ENCODE data around the gene IER3.
"Not testable (repeated sequence)": the region's sequence is repeated elsewhere in the genome, so short reads cannot be mapped to it uniquely, and the experiment has no call there.

The IER3 gene

DNA sequence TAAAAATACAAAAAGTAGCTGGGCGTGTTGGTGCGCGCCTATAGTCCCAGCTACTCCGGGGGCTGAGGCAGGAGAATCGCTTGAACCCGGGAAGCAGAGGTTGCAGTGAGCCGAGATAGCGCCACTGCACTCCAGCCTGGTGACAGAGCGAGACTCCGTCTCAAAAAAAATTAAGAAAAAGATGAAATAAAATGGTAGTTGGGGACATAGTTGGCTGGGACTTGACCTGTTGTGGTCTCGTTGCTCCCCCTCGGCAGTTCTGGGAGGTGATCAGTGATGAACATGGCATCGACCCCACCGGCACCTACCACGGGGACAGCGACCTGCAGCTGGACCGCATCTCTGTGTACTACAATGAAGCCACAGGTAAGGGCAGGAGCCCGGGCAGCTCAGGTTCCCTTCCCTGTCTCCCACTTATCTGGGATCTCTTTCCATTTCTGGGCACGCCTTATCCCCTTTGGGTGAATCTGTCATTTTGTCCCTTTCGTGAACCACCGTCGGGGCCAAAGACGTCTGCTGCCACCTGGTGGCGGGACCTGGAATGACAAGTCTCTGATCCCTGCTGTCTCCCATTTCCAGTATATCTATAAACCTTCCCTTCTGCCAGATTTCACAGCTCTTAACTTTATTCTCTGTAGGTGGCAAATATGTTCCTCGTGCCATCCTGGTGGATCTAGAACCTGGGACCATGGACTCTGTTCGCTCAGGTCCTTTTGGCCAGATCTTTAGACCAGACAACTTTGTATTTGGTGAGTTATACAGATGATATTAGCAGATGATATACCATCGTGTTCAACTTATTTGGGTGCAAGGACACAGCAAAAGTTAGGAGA lies 21.9 kb downstream of the IER3 start:
- DNase-seq = peak; percentile 29

DNA sequence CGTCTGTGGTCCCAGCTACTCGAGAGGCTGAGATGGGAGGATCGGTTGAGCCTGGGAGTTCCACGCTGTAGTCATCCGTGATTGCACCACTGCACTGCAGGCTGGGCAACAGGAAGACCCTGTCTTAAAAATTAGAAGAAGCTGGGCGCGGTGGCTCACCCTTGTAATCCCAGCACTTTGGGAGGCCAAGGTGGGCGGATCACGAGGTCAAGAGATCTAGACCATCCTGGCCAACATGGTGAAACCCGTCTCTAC lies 22.4 kb downstream of the IER3 start:
- DNase-seq = not testable (repeated sequence)

DNA sequence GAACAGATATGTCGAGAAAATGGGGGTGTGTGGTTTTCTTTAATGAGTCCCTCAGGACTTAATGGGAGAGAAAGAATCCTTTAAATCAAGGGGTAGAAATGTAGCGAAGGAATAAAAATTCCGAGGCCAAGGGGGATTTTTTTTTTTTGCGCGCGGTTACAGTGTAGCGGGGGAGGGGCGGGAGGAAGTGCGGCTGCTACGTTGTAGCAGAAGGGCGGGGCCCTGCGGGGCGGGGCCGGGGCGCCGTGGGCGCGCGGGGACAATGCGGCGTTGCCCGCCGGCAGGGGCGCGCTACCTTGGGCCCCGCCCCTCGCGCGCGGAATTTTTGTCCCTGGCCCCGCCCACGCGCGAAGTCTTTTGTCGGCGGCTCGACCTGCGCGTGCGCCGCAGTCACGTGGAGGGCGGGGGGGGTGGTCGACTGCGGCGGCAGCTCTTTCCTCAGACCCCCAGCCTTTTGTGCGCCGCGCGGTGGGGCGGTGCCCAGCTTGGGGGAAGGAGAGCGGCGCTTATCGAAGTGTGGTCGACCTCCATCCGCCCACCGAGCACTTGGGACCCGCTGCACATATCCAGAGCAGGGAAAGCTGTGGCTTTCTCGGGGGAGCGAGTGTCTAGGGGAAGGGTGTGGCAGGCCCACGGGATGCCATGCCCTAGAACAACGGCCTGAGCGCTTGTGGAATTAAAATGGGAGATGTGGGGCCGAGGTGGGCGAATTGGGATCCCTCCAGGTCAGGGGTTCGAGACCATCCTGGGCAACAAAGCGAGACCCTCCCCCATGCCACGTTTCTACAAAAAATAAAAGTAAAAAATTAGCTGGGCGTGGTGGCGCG lies 22.9 kb downstream of the IER3 start:
- DNase-seq = peak; percentile 41

DNA sequence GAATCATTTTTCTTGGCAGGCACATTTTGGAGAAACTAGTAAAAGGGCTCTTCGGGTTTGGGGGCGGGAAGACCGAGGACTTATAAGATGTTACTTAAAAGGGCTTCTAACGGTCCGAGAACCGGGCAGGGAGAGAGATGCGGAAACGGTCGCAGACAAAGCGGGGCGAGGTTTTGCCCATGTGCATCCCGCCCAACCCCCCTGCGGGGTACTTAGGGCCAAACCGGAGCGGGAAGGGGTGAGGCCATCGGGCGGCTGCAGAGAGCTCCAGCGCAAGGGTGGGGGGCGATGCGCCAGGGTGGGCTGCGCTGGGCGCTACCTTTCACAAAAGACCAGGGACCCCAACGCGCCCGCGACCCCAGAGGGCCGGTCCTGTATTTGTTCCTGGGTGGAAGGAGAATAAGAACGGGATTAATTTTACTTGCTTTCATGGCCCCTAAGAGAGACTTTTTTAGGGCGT lies 23.6 kb downstream of the IER3 start:
- peak; percentile 21 for DNase-seq

DNA sequence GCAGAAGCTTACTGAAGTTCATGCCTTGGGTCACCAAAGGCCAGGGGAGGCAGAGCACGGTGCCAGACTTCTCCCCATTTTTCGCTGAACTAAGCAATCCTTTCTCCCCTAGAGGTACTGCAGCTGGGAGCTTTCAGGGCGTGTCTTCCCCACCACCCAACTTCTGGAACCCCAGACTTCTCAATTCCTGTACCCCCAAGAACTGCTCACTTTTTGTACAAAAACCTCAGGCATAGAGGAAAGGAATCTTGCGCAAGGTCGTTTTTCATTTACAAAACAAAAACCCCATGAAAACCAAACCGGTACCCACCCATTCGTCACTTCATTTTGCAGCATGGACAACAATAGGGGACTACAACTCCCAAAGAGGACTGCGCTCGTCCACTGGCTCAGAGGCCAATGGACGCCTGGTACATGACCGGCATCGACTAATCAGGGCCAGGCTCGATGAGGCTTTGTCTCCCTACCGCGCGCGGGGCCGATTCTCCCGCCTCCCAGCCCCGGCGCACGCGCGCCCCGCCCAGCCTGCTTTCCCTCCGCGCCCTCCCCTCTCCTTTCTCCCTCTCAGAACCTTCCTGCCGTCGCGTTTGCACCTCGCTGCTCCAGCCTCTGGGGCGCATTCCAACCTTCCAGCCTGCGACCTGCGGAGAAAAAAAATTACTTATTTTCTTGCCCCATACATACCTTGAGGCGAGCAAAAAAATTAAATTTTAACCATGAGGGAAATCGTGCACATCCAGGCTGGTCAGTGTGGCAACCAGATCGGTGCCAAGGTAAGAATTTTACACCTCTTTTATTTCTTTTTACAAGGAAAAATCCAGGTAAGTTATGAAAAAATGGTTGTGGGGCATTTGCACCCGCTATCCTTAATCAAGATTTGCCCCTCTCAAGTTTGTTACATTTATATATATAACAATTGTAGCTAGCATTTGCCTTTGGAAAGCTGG lies 24.3 kb downstream of the IER3 start, which contains the start of gene TUBB:
Gene TUBB (plus strand): TSS at position 562 of the 947 bp plus-strand sequence. CDS start 155 bp downstream, at position 717.
- peak; percentile 96 for DNase-seq

DNA sequence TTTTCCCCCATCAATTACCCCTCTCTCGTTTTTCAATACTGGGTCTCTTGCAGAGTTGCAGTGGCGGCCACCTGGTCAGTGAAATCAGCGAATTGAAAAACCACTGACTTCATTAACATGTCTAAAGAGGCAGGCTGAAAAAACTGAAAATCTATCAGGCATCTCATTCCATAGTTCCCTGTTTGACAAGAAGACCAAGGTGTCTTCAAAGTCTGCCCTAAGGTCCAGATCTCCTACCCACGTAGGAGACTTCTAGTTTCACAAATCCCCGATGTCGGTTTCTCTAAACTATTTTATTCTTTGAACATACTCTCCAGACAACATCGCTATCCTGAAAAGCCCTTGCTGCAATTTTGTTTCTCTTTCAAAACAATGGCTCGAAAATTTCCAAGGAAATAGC lies 25.0 kb downstream of the IER3 start:
- DNase-seq = no peak

DNA sequence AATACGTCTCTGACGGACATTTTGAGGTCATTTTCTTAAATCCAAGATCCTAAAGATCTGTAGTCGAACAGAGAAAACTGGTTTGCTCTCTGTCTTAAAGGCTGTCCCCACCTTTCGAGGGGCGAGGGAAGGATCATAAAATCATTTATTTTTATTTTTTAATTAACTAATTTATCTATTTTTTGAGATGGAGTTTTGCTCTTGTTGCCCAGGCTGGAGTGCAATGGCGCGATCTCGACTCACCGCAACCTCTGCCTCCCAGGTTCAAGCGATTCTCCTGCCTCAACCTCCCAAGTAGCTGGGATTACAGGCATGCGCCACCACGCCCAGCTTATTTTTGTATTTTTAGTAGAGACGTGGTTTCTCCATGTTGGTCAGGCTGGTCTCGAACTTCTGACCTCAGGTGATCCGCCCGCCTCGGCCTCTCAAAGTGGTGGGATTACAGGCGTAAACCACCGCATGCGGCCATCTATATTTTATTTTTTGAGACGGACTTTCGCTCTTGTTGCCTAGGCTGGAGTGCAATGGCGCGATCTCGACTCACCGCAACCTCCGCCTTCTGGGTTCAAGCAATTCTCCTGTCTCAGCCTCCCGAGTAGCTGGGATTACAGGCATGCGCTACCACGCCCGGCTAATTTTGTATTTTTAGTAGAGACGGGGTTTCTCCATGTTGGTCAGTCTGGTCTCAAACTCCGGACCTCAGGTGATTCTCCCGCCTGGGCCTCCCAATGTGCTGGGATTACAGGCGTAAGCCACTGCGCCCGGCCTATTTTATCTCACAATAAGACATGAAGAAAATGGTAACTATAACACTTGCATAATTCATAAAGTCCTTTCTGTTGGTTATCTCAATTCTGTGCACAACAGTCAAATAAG lies 26.3 kb downstream of the IER3 start:
- DNase-seq = not testable (repeated sequence)

DNA sequence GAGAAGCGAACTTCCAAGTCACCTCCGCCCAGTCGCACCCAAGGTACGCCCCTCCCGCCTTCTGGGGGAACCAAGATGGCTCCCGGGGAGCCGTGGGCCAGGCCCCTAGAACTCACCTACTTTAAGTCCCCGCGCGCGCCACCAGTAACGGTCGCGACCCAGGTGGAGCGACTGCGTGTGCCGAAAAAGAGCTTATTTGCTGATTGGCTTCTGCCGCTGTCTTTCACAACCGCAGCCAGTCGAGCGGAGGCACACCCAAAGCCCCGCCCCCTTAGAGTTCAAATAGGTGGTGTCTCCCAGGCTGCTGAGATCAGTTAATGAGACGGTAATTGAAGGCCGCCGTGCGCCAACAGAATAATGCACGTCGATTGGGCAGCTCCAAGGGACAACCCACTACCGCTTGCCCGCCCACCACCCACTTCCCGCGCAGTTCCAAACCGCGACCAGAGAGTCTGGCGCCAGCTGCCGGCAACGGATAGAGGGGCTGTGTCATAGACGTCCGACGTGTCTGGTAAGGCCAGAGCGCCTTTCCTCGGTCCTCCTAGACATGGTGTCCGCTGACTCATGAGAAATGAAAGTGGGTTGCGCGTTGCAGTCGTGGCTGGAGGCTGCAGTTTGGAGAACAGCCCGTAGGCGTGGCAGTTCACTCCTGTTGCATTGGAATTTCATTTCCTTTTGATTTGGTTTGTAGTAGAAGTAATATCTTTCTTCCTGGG lies 27.1 kb downstream of the IER3 start, which contains the start of gene MDC1:
Gene MDC1 (minus strand): TSS at position 153 of the 716 bp plus-strand sequence. CDS start 2,106 bp downstream, outside the sequence.
- peak; percentile 99 for DNase-seq

DNA sequence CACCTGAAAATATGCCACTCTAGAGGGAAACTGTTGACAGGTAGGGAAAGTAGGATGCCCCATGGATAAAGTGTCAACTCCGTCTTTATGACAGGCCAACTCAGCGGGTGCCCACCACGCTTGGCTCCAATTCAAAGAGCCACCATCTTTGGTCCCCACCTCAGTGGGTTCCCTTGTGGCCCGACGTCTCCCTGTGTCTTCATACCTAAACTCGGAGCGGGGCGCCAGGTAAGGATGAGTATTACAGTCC lies 27.5 kb downstream of the IER3 start:
- no peak for DNase-seq

DNA sequence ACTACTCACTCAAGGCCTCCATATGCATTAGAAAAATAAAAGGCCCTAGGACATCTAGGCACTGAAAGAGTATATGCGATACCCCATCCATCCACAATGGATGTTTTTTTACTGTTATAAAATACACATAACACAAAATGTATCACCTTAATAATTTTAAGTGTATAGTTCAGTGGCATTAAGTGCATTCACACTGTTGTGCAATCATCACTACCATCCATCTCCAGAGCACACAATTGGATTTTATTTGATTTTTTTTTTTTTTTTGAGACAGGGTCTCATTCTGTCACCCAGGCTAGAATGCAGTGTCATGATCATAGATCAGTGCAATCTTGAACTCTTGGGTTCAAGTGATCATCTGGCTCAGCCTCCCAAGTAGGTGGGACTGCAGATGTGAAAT lies 30.1 kb downstream of the IER3 start:
- DNase-seq = no peak

DNA sequence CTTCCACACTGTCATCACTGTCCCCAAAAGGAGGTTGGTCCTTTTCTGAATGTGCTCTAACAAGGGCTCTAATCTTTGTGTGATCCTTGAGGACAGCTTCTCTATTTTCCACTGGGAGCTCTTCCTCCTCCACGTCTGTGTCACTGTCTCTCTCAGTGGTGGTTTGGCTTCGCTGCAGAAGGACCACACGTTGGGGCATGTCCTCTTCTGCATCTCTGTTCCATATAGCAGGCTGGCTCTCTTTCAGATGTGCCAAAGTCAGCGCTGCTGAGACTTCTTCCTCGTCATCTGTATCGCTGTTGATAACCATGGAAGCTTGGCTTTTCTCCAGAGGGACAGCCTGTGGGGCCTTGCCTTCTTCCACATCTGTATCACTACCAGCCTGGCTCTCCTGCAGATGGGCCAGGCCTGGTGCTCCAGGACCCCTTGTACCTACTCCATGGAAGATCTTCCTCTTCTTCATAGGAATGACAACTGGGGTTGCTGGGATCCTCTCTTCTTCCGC lies 31.9 kb downstream of the IER3 start:
- DNase-seq = no peak

DNA sequence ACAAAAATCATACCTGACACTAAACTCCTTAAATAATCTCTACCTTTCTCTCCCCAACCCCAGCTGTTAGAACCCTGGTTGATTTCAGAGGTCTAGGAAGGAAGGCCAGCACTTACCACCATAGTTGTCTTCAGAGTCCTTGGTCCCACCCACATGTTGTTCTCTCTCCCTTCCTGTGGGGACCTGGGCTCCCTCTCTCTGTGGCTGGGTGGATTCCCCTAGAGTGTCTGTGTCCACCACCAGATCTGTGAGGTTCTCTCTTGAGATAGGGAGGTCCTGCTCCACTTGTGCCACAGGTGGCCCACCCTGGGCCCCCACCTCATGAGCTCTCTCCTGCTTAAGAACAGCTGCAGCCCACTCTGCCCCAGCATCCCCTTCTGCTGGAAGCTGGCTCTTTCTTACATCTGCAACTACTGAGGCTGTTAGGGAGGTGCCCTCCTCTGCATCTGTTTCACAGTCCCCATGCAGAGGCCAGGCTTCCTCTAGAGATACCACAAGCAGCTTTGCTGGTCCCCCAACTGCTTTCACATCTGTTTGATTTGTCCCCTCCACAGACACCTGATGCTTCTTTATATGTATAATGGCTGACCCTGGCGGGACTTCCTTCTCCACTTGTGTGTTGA lies 32.5 kb downstream of the IER3 start:
- DNase-seq = no peak

DNA sequence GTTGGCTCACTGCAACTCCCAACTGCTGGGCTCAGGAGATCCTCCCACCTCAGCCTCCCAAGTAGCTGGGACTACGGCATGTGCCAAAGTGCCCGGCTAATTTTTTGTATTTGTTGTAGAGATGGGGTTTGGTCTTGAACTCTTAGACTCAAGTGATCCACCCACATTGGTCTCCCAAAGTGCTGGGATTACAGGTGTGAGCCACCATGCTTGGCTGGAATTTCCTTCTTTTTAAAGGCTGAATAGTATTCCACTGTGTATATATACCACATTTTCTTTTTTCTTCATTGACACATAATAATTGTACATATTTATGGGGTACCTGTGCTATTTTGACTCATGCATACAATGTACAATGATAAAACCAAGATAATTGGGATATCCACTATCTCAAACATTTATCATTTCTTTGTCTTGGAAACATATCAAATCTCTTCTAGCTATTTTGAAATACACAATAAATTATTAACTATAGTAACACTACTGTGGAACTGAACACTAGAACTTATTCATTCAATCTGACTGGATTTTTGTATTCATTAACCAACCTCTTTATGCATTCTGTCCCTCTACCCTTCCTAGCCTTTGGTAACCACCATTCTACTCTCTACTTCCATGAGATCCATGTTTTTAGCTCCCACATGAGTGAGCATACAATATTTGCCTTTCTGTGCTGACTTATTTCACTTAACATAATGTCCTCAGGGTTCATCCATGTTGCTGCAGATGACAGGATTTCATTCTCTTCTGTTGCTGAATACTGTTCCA lies 35.1 kb downstream of the IER3 start:
- no peak for DNase-seq

DNA sequence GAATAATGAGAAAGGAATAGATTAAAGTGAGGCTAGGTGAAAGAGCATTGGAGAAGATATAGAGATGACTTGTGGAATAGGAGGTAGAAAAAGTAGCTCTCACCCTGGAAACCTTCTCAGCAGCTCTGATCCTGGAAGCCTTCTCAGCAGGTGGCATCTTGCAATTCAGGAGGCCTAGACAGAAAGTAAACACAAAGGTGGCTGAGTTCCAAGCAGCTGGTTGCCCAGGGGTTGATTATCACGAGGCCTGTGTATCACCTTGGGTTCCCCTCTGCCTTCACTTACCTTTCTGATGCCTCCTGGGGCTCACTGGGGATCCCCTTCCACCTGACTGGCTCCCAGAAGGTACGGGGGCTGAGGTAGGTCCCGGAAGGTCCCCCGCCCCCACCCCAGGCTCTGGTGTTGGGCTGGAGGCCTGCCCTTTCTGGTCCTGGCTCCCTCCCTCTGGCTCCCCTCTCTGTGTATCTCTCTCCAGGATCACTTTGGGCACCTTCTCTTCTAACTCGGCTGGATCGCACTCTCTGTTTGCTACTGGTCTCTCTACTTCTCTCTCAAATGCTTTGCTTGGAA lies 37.0 kb downstream of the IER3 start:
- DNase-seq = peak; percentile 69

DNA sequence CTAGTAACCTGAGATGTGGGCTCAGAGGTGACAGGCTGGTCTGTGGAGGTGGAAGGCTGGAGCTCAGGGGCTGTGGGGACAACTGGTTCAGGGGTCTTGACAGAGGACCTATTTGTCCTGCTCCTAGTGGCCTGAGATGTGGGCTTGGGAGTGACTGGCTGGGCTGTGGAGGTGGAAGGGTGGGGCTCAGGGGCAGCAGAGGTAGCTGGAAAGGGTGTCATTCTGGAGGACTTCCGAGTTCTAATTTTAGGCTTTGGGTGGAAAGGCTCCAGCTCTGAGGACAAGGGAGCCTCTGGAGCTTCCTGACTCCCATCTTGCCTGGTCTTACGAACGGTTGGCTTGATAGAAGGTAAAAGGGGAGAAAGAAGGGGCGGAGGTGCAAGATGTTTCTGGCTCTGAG lies 38.7 kb downstream of the IER3 start:
- no peak for DNase-seq

DNA sequence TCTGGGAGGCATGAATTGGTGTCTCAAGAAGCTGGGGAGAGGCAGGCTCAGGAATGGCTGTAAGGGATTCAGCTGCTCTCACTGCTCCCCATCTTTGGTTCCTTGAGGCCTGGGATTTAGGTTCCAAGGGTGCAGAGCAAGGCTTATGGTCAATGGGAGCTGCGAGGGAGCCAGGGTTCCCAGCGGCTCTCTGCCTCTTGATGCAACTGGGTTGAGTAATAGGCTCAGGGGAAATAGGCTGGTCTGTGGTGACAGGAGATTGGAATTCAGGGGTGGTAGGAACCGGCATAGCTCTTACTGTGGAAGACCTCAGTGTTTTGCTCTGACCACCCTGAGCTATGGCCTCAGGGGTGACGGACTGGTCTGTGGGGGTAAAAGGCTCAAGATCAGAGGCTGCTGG lies 40.5 kb downstream of the IER3 start:
- DNase-seq = no peak

DNA sequence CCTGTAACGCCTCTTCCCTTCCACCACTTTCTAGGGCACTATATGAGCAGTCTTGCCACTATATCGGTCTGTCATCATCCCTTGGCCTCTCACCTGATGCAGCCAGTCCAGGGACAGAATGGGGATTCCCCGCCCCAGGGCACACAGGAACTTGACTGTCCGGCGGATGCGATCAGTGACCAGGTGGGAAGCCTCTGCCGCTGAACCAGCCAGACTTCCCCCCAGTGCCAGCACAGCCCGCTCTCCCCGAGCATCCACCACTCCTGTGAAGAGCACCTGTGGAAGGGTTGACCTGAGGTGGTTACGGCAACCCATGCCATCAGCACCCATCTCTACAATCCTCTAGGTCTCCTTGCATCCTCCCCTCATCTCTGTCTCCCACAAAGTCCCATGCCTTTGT lies 41.3 kb downstream of the IER3 start:
- DNase-seq = no peak

DNA sequence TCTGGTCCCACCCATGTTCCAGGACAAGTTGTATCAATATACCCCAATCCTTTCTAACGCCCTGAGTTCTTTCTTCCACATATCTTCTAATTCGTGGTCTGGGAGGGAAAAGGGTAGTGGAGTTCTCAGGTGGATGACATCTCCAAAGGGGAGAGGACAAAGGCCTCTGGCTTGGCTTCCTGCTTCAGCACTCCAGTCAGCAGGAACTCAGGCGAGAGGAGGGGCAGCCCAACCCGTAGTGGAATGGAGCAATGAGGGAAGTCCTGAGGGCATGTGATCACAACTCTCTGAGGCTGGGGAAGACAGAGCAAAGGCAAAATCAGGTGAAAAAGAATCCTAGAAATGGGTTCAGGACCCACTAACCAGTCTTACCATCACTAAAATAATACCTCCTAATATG lies 44.0 kb downstream of the IER3 start:
- DNase-seq = no peak

DNA sequence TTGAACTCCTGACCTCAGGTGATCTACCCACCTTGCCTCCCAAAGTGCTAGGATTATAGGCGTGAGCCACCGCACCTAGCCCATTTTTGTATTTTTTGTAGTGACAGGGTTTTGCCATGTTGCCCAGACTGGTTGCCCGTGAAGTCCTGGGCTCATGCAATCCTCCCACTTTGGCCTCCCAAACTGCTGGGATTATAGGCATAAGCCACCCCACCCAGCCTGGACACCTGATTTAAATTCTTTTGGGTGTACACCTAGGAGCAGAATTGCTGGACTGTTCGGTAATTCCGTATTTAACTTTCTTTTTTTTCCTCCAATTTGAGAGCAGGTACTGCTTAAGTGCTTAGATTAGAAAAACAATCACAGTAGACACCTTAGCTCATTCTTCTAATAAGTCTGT lies 47.9 kb downstream of the IER3 start:
- no peak for DNase-seq
